Epidermal melanocyte (primary cell): ENCODE data around the gene ZDHHC11.
"Not testable (repeated sequence)": the region's sequence is repeated elsewhere in the genome, so short reads cannot be mapped to it uniquely, and the experiment has no call there.

Source experiments
- DNase-seq: peaks from one replicate; pipeline ENCODE4 v3.0.0; 2011; ENCODE audit warnings: low spot score; ENCODE audit not compliant: insufficient read length

Gene ZDHHC11

DNA sequence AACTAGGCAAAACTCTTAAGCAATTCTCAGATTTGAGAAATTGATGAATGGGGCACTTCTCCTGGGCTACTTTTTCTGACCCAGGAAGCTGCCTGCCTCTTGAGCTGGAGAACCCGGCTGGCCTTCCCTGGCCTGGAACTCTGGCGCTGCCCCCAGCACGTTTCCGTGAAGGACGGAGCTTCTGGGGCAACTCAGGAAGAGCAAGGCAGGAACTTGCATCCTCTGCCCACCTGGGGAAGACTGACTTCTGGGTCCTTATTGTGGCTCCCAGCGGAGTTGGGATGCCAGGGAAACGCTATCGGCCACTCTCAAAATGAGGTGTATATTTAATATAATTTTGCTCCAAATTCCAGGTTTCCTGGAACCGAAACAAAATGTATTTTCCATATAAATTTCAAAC, 39.4 kb downstream of the ZDHHC11 start:
- not testable (repeated sequence) for DNase-seq

DNA sequence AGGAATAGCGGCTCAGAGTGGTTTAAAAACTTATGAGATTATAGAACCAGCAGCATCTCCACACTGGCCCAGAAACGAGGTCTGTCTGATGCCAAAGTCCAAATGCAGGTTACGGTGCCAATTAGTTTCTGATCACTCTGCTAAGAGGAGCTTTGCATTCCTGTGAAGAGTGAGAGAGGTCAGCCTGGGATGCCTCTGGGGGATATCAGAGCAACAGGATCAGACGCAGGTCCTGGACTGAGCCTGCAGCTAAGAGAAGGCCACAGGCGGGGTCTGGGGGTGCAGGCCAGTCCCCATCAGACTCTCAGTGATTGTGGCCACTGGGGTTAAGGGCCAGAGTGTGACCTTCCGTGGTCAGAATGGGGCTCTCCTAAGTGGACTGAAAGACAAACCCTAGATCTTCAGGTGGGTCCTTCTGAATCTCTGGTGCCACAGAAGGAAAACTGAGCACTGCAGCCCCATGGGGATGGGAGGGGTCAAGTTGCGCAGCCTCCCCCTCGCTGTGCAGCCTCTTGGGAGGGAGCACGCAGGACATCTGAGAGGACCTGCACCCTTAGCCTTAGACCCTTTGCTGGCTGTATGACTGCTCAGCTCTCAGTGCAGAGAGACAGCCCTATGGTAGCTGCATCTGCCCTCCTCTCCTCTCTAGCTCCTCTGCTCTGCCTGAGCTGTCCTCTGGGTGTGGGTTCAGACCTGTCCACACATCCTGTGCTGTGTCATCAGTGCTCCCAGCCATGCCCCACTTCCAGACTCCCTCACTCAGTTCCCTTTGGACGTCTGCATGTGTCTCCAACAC, 42.9 kb downstream of the ZDHHC11 start:
- not testable (repeated sequence) for DNase-seq

DNA sequence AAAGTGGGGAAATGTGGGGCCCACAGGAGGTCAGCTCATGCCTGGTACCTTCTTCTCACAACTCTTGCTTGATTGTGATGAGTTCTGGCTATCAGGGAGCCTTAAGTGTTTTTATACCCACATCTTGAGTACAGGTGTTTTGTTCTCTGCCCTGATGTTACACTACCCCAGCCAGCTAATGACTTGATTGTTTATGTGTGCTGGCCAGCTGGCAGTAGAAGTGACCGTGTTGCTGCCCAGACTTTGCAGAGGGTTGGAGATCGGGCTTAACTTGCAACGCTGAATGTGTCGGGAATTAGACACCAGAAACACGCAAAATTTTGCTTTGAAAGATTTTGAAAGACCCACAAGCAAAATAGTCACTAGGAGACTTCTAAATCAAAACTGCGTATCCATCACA, 49.3 kb downstream of the ZDHHC11 start:
- DNase-seq, result no peak

DNA sequence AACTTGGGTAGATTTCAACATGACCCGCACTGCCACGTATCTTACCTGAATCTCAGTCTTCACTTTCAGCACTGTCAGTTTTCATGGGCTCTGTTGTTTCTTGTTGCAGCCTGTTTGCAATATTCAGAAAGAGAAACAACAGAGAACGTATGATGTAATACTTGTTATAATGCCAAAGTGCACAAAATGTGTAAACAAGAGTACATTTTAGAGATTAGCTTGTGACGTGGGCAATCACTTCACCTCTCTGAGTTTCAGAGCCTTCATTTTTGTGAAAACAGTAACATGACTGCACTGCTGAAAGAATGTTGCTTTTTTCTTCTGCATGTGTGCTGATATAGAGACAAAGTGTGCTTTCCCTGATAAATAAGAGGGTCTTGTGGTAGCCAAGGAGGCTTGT, 49.7 kb downstream of the ZDHHC11 start:
- DNase-seq, result not testable (repeated sequence)

DNA sequence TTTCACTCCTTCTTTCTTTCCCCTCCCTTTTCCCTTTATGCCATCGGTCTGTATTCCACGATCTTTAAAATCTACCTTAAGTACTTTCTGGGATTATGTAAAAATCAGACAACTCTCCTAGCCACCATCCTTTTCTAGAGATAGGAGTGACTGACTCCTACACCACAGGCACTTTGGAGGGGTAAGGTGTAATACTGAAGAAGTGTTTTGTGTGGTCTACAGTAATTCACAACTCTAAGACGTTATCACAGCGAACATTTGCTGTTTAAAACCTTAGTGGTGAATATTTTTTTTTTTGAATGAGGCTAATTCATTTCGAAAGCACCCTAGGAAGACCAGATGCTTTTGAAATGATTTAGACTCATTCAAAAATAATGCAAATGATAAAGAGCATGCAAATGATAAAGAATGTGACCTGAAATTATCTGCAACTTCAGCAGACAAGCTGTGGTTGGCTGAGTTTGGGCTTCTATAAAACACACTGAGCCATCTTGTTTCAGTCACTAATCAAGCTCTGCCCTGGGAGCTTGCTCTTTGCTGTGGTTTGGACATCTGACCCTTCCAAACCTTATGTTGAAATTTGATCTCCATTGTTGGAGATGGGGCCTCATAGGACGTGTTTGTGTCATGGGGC, 52.2 kb downstream of the ZDHHC11 start:
- DNase-seq, result not testable (repeated sequence)

DNA sequence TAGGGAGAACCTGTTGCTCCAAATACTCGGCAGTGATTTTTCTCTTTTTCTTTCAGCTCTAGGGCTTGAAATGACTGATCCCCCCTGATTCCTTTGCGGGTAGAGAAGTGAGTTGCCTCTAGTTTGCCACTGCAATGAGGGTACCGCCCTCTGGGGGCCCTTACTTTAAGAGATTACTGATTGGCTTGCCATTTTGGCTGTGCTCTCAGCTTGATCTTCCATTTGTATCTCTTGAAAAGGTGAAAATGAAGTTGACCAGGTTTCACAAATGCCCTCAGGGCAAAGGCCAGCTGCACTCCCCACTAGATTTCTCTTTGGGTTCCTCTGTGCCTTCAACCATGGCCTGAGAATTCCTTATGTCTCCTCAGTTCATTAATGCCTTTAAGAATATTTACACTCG, 52.8 kb downstream of the ZDHHC11 start:
- DNase-seq, result not testable (repeated sequence)

DNA sequence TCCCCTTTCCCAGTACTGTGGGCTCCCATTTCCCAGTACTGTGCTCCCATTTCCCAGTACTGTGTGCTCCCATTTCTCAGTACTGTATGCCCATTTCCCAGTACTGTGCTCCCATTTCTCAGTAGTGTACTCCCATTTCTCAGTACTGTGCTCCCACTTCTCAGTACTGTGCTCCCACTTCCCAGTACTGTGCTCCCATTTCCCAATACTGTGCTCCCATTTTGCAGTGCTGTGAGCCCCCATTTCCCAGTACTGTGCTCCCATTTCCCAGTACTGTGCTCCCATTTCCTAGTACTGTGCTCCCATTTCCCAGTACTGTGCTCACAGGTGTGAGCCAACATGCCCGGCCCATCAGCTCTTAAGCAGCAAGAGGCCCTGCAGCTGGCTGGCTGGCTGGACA, 54.9 kb downstream of the ZDHHC11 start:
- DNase-seq, result not testable (repeated sequence)

DNA sequence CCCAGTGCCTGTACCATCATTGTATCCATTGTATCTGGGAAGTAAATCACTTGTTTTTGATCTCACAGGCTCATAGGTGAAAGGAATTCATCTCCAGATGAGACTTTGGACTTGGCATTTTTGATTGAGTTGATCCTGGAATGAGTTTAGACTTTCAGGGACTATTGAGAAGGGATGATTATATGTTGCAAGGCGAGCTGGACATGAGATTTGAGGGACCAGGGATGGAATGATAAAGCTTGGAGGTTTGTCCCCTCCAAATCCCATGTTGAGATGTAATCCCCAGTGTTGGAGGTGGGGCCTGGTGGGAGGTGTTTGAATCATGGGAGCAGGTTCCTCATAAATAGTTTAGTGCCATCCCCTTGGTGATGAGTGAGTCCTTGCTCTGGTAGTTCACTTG, 55.8 kb downstream of the ZDHHC11 start:
- not testable (repeated sequence) for DNase-seq

DNA sequence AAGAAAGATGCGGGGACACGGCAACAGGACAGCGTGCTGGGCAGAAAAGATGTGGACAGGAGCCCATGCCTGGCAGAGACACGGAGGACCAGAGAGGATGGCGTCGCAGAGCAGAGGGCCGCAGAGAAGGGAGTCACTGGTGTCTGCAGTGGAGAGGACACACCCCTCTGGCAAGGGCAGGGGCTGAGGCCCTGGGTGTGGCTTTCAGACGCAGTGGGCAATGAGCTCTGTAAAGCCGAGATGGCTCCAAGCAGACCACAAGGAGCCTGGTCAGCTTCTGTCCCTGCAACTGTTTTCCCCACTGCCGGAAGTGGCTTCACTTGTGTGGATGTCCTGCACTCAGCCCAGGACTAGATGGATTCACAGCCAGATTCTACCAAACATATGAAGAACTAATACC, 62.1 kb downstream of the ZDHHC11 start:
- DNase-seq, result not testable (repeated sequence)

DNA sequence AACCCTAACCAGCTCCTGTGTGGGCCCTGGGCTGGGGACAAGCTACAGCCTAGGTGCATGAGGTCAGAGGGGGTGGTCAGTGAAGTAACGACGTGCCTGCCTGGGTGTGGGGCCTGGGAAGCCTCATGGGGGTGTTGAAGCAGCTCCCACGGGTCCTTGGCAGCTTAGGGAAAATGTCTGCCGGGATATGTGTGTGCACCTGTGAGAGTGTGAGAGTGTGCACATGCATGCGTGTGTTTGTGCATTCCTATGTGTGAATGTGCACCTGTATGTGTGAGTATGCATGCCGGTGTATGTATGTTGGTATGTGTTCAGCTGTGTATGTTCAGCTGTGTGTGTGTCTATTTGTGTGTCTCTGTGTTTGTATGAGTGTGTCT, 62.9 kb downstream of the ZDHHC11 start:
- DNase-seq, result not testable (repeated sequence)

DNA sequence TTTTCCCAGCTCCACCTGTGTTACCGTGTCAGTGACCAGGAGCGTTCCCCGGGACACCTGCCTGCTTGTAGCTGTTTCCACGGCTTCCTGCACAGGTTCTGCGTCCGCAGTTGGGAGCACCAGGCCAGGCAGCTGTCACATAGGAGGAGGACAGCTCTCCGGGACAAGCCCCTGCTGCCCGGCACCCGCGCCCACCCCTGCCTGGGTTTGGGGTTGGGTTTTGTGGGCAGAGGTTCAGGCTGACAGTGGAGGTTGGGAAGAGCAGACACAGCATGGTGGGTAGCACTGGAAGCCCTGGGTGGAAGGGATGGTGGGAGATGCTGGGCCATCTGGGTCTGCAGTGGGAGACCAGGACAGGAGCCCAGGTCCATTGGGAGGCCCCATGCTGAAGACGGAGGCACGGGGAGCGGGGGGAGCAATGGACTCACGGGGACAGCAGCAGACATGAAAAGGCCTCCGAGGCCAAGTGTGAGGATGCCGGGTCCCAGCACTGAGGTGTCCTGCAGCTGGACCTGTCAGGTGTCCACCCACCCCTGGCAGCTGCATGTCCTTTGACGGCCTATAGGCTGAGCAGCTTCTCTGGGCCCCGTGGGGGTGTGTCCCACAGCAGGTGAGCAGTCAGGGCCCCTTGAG, 63.4 kb downstream of the ZDHHC11 start:
- DNase-seq, result not testable (repeated sequence)

DNA sequence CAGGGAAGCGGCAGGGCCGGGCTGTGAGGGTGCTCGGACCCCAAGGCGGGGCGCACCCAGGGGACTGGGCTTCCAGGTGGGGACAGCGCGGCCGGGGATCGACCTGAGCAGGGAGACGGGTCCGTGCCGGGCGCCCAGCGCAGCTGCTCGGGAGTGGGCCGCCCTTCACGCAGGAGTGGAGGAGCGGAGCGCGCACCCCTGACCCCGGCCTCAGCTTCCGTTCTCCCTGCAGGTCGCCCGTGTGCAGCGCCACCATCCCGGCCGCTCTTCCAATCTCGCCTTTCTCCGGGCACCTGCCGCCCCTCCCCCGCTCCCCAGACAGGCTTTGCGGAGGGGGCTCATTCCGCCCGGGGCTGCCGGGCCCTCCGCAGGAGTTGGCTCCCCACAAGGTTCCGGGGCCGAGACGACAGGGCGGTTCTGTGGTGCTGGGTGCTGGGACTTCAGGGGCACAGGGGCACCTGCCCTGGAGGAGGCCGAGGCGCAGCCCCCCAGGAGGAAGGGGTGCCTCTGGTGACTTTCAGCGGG, 65.5 kb downstream of the ZDHHC11 start:
- DNase-seq, result not testable (repeated sequence)

DNA sequence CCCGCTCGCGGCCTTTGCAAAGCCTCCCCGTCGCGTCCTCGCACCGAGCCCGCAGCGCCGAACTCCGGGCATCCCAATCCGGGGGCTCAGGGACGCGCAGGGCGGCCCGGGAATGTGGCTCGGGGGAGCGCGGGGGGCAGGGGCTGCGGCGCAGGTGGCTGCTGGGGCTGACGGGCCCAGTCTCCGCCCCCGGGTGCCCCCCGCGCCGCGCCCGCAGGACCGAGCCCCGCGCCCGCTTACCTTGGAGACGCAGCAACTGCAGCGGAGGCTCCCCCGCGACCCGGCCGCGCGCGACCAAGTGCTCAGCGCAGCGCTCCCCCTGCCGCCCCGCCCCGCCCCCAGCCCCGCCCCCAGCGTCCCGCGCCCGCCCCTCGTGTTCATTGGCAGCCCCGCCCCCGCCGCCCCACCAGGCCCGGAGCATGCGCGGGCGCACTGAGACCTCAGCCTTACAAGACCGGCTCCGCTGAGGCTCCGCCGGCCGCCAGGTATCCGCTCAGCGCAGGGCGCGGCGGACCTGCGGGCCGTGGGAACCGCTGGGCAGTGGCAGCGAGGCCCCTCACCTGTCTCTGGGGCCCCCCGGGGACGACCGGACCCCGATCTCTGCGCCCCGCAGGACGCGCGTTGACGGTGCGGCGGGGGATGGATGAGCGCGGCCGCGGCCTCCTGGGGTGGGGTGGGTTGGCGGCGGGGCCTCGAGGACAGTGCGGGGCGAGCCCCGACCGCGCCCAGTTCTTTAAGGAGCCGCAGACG, 66.2 kb downstream of the ZDHHC11 start, which contains the start of gene ZDHHC11B:
Gene ZDHHC11B (minus strand): TSS at position 302 of the 750 bp plus-strand sequence. CDS start 17,810 bp downstream, outside the sequence.
- peak; percentile 23 for DNase-seq

DNA sequence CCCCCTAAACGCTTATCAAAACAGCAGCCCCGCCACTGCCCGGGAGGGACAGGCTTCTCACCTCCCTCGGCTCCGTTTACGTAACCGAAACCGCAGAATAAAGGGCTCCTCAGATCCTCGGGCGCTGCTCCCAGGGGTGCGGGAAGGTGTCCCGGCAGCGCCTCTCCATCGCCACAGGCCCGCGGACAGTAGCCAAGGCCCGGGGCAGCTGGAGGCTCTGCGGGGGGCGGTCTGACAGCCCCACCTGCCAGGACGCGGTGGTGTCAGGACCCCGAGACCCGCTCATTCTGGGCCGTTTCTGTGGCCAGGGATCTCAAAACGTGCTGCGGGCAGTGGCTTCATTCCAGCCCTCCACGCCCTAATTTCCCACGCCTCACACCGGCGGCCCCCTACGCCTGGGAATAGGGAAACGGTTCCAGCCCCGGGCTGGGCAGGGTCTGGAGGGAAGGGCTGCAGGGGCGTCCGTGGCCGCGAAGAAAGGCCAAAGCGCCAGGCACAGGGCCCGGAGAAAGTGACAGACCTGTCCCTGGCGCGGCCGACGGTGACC, 66.8 kb downstream of the ZDHHC11 start:
- not testable (repeated sequence) for DNase-seq

DNA sequence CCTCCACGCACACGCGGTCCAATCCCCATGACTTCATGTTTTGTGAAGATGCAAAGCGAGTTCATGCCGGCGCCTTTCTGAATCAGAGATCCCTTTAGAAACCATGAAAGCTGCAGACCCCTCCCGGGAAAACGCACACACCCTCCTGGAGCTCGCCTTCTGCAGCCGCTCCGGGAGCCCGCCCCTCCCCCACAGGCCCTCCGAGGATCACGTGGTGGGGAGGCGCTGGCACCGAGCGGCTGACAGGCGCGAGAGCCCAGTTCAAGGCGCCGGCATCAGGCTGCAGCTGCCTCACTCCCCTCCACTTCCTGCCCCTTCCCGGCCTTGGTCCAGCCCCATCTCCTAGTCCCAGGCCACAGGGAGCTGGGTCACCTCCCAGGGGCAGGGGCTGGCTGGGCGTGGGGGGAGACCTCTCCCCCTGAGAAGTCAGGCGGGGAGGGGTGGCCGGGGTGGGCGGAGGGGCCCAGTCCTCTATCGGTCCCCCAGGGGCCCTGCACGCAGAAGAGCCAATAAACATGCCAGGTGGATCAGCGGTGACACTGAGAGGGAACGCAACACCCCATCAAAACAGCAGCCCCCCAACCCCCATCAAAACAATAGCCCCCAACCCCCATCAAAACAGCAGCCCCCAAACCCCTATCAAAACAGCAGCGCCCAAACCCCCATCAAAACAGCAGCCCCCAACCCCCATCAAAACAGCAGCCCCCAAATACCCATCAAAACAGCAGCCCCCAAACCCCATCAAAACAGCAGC, 67.6 kb downstream of the ZDHHC11 start:
- DNase-seq, result not testable (repeated sequence)

DNA sequence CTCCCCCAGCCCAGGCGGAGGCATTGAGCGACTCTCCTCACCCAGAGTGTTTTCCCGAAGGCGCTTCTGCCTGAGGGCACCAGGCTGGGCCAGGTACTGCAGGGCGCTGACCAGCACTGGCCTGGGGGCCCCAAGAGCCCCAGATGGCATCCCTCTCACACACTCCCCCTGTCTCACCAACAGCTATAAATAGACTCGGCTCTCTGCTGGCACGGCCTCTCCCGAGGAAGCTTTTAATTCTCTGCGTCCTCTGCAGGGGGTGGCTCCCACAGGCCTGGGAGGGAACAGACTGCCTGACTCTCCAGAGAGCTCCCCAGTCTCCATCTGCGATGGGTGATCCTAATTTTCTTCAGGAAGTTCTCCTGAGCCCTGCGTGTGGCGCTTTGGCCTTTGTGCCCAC, 68.4 kb downstream of the ZDHHC11 start:
- not testable (repeated sequence) for DNase-seq

DNA sequence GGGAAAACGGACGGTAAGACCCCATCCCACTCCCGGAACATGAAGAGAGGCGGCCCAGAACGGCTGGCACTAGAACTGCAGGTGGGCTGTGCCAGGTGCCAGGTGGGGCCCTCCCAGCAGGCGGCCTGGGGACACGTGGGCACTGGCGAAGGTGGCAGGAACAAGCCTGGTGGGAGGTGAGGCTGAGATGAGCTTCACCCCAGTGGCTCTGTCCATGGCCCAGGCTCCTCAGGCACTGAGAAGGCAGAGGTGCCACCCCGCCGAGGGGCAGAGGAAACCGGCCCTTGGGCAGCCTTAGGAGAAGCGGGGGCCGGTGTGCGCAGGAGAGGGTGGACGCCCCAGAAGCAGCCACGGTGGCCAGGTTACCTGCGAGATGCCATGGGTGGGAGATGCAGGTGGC, 70.2 kb downstream of the ZDHHC11 start:
- DNase-seq, result not testable (repeated sequence)

DNA sequence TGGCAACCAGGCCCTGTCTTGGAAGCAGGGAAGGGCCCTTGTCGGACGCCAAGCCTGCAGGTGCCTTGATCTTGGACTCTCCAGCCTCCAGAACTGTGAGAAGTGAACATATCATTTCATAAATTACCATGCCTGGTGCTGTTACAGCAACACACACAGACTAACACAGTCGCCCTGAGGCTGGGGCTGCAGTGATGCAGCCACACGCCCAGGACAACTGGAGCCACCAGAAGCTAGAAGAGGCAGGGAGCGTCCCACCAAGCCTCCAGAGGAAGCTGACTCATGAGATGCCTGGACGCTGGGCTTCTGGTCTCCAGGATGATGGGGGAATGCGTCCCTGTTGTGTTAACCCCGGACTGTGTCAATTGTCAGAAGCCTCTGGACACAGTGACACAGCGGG, 71.8 kb downstream of the ZDHHC11 start:
- DNase-seq, result not testable (repeated sequence)

DNA sequence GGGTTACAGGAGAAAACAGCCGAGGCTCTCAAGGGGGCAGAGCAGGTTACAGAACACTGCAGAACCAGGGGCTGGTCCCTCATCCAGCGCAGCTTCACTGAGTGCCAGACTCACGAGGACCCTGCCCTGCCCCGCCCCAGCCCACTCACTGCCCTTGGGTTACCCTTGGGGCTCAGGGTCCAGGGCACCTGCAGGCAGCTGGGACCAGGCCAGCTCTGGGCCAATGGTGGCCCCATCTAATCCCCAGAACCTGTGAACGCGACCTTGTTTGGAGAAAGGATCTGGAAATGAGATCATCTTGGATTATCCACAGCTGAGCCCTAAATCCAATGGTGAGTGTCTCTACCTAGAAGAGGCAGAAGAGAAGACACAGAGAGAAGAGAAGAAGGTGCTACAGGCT, 72.4 kb downstream of the ZDHHC11 start:
- DNase-seq, result not testable (repeated sequence)

DNA sequence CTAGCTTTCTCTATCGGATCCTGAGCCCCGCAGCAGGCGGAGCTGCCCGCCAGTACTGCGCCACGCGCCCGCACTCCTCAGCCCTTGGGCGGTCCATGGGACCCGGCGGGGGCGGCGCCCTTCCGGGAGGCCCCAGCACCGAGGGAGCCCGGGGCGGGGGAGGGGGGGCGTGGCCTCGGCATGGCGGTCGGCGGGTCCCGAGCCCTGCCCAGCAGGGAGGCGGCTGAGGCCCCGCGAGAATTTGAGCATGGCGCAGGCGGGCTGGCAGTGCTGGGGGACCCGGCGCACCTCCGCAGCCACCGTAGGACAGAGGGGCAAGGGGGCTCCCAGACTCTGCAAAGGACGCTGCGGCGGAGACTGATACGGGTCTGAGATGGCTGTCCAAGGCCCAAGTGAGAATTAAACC, 73.0 kb downstream of the ZDHHC11 start:
- DNase-seq, result peak; percentile 8
